ENCODE measurements around the gene STIP1. TPM values are rescaled to one million over a fixed set of nuclear protein-coding genes. Genes with fewer than 3 reads are reported as not detected.

The STIP1 gene
- total RNA-seq, 1 donor from 2014 or later = 110 TPM

DNA sequence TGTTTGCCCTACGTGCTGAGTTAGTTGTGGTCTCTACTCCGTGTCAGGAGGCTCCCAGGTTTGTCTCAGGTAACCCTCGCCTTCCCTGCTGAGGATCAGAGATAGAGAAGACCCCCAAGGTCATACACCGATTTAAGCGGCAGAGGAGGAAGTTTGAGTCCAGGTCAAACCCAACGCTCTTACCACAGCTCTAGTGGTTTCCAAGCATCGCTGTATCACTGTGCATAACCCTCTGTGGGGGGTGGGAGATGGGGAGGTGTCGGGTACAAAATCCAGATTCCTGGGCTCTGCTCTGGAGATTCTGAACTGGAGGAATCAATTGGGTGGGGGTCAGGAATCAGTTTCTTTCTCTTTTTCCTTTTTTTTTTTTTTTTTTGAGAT lies 45.0 kb downstream of the STIP1 start:
- ATAC-seq = no peak
- TF ChIP-seq, protein P1, sequence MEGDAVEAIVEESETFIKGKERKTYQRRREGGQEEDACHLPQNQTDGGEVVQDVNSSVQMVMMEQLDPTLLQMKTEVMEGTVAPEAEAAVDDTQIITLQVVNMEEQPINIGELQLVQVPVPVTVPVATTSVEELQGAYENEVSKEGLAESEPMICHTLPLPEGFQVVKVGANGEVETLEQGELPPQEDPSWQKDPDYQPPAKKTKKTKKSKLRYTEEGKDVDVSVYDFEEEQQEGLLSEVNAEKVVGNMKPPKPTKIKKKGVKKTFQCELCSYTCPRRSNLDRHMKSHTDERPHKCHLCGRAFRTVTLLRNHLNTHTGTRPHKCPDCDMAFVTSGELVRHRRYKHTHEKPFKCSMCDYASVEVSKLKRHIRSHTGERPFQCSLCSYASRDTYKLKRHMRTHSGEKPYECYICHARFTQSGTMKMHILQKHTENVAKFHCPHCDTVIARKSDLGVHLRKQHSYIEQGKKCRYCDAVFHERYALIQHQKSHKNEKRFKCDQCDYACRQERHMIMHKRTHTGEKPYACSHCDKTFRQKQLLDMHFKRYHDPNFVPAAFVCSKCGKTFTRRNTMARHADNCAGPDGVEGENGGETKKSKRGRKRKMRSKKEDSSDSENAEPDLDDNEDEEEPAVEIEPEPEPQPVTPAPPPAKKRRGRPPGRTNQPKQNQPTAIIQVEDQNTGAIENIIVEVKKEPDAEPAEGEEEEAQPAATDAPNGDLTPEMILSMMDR (IDR thresholded peaks at IDR 0.05) = no peak
- peak overlapping the region; percentile 92 for H3K27ac ChIP-seq
- H3K9me3 ChIP-seq = no peaks in the 10 kb centered on the region
- no peak for DNase-seq
- no peaks in the 10 kb centered on the region for H3K27me3 ChIP-seq
- H3K36me3 ChIP-seq = no peaks in the 10 kb centered on the region
- peak overlapping the region; percentile 82 for H3K4me3 ChIP-seq
- intact Hi-C loops (cut with DNase I) = no loop called here
- peaks cover 51% of the 10 kb centered on the region for H3K4me1 ChIP-seq

DNA sequence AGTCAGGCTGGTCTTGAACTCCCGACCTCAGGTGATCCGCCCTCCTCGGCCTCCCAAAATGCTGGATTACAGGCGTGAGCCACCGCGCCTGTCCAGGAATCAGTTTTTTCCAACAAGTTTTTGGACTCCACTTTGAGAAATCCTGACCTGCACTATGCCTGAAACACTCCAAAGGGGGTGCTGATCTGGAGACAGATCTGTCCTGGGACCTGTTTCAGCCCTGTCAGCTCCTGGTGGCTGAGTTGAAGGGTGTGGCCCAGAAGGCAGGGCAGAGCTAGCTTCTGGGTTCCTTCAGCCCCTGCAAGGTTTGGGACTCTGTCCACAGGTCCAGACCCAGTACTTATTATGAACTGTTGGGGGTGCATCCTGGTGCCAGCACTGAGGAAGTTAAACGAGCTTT lies 45.6 kb downstream of the STIP1 start:
- intact Hi-C loops (cut with DNase I) = no loop called here
- no peak overlapping the region for H3K27ac ChIP-seq
- ATAC-seq (no peak), DNase-seq (no peak)
- H3K4me1 ChIP-seq = peaks cover 51% of the 10 kb centered on the region
- H3K9me3 ChIP-seq = no peaks in the 10 kb centered on the region
- peak overlapping the region; percentile 82 for H3K4me3 ChIP-seq
- H3K36me3 ChIP-seq = no peaks in the 10 kb centered on the region
- H3K27me3 ChIP-seq = no peaks in the 10 kb centered on the region
- TF ChIP-seq, protein P1 (IDR thresholded peaks at IDR 0.05) = no peak

DNA sequence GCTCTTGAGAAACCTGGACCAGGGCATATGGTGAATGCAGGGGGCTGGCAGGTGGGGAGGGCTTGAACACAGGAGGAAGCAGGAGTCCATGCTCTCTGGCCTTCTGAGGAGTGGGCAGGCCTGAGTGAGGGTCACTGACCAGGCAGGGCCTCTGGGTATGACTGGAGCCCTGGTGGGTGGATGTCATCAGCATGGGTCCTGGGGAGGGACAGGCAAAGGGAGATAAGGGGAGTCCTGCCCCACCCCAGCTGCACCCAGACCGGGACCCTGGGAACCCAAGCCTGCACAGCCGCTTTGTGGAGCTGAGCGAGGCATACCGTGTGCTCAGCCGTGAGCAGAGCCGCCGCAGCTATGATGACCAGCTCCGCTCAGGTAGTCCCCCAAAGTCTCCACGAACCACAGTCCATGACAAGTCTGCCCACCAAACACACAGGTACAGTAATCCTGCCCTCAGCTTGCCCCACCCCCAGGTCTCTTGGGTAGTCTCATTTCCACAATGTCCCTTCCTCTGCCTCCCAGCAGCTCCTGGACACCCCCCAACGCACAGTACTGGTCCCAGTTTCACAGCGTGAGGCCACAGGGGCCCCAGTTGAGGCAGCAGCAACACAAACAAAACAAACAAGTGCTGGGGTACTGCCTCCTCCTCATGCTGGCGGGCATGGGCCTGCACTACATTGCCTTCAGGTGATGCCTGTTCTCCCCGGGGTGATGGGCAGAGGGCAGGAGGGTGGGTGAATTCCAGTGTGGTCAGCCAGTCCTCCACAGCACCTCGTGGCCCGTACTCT lies 46.4 kb downstream of the STIP1 start:
- Histone ChIP-seq H3K36me3 (no peaks in the 10 kb centered on the region), H3K27me3 (no peaks in the 10 kb centered on the region), H3K4me3 (no peak overlapping the region), H3K4me1 (peaks cover 45% of the 10 kb centered on the region), H3K27ac (no peak overlapping the region), H3K9me3 (no peaks in the 10 kb centered on the region)
- TF ChIP-seq, protein P1 (IDR thresholded peaks at IDR 0.05) = no peak
- intact Hi-C loops (cut with DNase I) = no loop called here
- ATAC-seq = no peak
- DNase-seq = peak; percentile 66

DNA sequence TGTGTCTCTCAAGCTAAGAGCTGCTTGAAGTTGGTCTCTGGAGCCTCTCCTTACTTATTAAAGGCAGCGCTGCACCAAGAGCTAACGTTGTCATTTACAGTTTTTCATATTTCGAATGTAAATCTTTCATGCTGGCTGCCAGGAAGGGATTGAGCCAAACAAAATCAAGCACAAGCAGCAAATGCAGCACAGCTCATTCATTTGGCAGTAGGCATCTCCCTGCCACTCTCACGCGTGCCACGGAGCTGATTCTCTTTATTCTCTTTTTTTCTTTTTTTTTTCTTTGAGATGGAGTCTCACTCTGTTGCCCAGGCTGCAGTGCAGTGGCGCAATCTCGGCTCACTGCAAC lies 47.0 kb downstream of the STIP1 start:
- Histone ChIP-seq H3K27ac (no peak overlapping the region), H3K36me3 (peaks cover 2% of the 10 kb centered on the region), H3K4me3 (no peak overlapping the region), H3K4me1 (peaks cover 45% of the 10 kb centered on the region), H3K9me3 (no peaks in the 10 kb centered on the region), H3K27me3 (no peaks in the 10 kb centered on the region)
- DNase-seq = no peak
- no peak for ATAC-seq
- TF ChIP-seq, protein P1 (IDR thresholded peaks at IDR 0.05) = no peak
- intact Hi-C loops (cut with DNase I) = no loop called here

DNA sequence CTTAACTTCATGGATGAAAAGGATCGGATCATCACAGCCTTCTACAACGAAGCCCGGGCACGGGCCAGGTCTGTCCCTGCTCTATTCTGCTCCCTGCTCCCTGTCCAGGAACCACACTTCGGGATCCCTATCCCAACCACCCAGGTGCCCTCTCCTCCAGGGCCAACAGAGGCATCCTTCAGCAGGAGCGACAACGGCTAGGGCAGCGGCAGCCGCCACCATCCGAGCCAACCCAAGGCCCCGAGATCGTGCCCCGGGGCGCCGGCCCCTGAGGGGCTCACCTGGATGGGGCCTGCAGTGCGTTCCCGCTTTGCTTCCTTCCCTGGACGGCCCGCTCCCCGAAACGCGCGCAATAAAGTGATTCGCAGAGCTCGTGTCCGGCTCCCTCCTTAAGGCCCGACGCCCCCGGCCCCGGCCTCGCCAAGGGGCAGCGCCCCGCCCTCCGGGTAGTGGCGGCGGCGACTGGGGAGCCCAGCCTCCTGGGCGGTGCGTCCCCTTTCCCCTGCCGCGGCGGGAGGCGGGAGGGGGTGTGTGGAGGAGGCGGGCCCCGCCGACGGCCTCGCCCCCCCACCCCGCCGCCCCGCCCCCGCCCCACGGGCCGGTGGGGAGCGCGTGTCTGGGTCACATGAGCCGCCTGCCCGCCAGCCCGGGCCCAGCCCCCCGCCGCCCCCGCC lies 48.1 kb downstream of the STIP1 start, which contains the start of gene VEGFB:
Gene VEGFB, plus strand, starts transcription at position 672 of the 674 bp plus-strand sequence. CDS start 250 bp downstream, outside the sequence.
- Histone ChIP-seq H3K27ac (peak within 1 kb of the TSS; percentile 74), H3K4me1 (peaks cover 50% of the 10 kb centered on the region), H3K4me3 (peak within 1 kb of the TSS; percentile 76), H3K27me3 (no peaks in the 10 kb centered on the region), H3K9me3 (no peaks in the 10 kb centered on the region), H3K36me3 (peaks cover 14% of the 10 kb centered on the region)
- intact Hi-C loops (cut with DNase I) = no loop called here
- ATAC-seq (peak; percentile 74), DNase-seq (peak; percentile 90)
- TF ChIP-seq, protein P1 (IDR thresholded peaks at IDR 0.05) = no peak

Data from upper lobe of right lung (tissue), 1 donor.